Keratinocyte (primary cell): ENCODE data around the gene KRTAP5-8.

Source experiments
- EZH2 ChIP-seq: IDR thresholded peaks from one replicate; pipeline ENCODE4 v1.6.1; 2012; ENCODE audit warnings: inconsistent platforms, mild to moderate bottlenecking, low read length, moderate library complexity
- TF ChIP-seq, protein P1 (sequence below), 3 experiments: IDR thresholded peaks in 1 of 3; conservative IDR thresholded peaks in 1 of 3; optimal IDR thresholded peaks in 1 of 3; 2 replicates in 2 of 3; 3 replicates in 1 of 3; pipeline versions ENCODE3 to v1.5.1; 2011; ENCODE audit warnings: low read length in 3 of 3, mild to moderate bottlenecking in 3 of 3, moderate library complexity in 2 of 3, control low read depth in 1 of 3, inconsistent platforms in 1 of 3; ENCODE audit not compliant: insufficient read depth in 2 of 3; ENCODE audit errors: extremely low read depth in 1 of 3

DNA sequence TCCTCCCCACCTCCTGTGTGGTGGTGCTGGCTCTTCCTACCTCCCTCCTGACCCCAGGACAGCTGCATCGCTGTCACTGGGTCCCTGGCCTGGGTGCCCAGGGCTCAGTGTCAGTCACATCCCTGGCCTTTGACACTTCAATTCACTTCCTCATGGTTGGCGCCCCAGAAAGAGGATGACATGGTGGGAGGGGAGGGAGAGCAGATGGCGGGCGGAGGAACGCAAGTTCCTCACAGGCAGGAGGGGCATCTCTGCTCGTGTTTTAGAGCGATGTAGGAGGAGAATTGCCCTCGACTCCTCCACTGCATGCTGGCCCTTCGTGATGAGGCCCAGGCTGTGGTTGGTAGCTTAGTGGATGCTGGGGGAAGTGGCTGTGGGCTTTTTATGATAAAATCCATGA lies 45.9 kb upstream of the KRTAP5-8 start:
- no peak for TF ChIP-seq EZH2
- TF ChIP-seq, protein P1, sequence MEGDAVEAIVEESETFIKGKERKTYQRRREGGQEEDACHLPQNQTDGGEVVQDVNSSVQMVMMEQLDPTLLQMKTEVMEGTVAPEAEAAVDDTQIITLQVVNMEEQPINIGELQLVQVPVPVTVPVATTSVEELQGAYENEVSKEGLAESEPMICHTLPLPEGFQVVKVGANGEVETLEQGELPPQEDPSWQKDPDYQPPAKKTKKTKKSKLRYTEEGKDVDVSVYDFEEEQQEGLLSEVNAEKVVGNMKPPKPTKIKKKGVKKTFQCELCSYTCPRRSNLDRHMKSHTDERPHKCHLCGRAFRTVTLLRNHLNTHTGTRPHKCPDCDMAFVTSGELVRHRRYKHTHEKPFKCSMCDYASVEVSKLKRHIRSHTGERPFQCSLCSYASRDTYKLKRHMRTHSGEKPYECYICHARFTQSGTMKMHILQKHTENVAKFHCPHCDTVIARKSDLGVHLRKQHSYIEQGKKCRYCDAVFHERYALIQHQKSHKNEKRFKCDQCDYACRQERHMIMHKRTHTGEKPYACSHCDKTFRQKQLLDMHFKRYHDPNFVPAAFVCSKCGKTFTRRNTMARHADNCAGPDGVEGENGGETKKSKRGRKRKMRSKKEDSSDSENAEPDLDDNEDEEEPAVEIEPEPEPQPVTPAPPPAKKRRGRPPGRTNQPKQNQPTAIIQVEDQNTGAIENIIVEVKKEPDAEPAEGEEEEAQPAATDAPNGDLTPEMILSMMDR (optimal IDR thresholded peaks at IDR 0.05 in 1 of 3, IDR thresholded peaks at IDR 0.05 in 1 of 3, conservative IDR thresholded peaks at IDR 0.05 in 1 of 3; ENCODE audit: extremely low read depth in 1 of 3, insufficient read depth in 2 of 3, low read length in 3 of 3), result no peak
